ENCODE data around the gene LEPROT. TPM values are rescaled to one million over a fixed set of nuclear protein-coding genes. Genes with fewer than 3 reads are reported as not detected.

LEPROT gene
- total and polyA plus RNA-seq, 9 donors, result 57.4 to 115 (median 72.0) TPM

GRCh38 chr1:65480684-65481405 lies 60.4 kb downstream of the LEPROT start:
- H3K9me3 ChIP-seq, result no peaks in the 10 kb centered on the region
- 90 to 95% (median 94%) methylated on average over 4 of the region's 4 CpGs for WGBS, 3 donors
- TF ChIP-seq CTCF (IDR thresholded peaks at IDR 0.05) (no peak), POLR2A (IDR thresholded peaks at IDR 0.05) (no peak), EP300 (IDR thresholded peaks at IDR 0.05) (no peak)
- H3K36me3 ChIP-seq, result no peaks in the 10 kb centered on the region
- no peak overlapping the region for H3K4me3 ChIP-seq
- H3K4me1 ChIP-seq (ENCODE audit: insufficient read depth), result no peaks in the 10 kb centered on the region
- no peak overlapping the region for H3K27ac ChIP-seq
- H3K27me3 ChIP-seq, result no peaks in the 10 kb centered on the region
- intact Hi-C loops (cut with DNase I), result no loop called here
- no peak for DNase-seq

- H3K4me1 ChIP-seq (ENCODE audit: insufficient read depth), result no peaks in the 10 kb centered on the region
- H3K27me3 ChIP-seq, result no peaks in the 10 kb centered on the region
- no peak overlapping the region for H3K27ac ChIP-seq
- no peak for TF ChIP-seq POLR2A (IDR thresholded peaks at IDR 0.05)
- TF ChIP-seq EP300 (IDR thresholded peaks at IDR 0.05), result no peak
- TF ChIP-seq CTCF (IDR thresholded peaks at IDR 0.05), result no peak
- no peaks in the 10 kb centered on the region for H3K36me3 ChIP-seq
- no peaks in the 10 kb centered on the region for H3K9me3 ChIP-seq
- intact Hi-C loops (cut with DNase I), result no loop called here
- WGBS, 3 donors, result 41 to 62% (median 49%) methylated on average over 8 of the region's 8 CpGs
- H3K4me3 ChIP-seq, result no peak overlapping the region
- no peak for DNase-seq
These were observed 63.7 kb downstream of the LEPROT start for GRCh38 chr1:65483993-65484754.

Small RNA genes lying within 50 kb of the gene (small RNA-seq; reads per million reads assigned to genes)
- not detected for gene RNU2-15P

Other genes starting within 250 kb of the LEPROT start
- 1 to 10 TPM in 6 of 7 donors, under 1 TPM in 1; 0.83 to 2.4 (median 1.5) TPM for gene DNAJC6, start 111.1 kb upstream of the LEPROT start, total RNA-seq
- gene DNAJC6, start 111.1 kb upstream of the LEPROT start, polyA plus RNA-seq, result 1 to 10 TPM in 1 of 2 donors, under 1 TPM in 1; 0.48 to 2.7 TPM
- 100 to 1,000 TPM in 1 of 7 donors, 10 to 100 TPM in 6; 21.2 to 108 (median 34.6) TPM for gene LEPR, start within 50 bp of the LEPROT start, total RNA-seq
- 10 to 100 TPM; 28.8 to 29.2 TPM for gene LEPR, start within 50 bp of the LEPROT start, polyA plus RNA-seq

All from ovary (tissue), 9 donors.